GM21529 (cell line): Measurements from ENCODE around the gene SP9.

ENCODE experiments used
- ATAC-seq: cut with Tn5 transposase; IDR thresholded peaks from one replicate; pipeline ENCODE4 v1.9.1; 2021; ENCODE audit not compliant: unreplicated experiment

Gene SP9

DNA sequence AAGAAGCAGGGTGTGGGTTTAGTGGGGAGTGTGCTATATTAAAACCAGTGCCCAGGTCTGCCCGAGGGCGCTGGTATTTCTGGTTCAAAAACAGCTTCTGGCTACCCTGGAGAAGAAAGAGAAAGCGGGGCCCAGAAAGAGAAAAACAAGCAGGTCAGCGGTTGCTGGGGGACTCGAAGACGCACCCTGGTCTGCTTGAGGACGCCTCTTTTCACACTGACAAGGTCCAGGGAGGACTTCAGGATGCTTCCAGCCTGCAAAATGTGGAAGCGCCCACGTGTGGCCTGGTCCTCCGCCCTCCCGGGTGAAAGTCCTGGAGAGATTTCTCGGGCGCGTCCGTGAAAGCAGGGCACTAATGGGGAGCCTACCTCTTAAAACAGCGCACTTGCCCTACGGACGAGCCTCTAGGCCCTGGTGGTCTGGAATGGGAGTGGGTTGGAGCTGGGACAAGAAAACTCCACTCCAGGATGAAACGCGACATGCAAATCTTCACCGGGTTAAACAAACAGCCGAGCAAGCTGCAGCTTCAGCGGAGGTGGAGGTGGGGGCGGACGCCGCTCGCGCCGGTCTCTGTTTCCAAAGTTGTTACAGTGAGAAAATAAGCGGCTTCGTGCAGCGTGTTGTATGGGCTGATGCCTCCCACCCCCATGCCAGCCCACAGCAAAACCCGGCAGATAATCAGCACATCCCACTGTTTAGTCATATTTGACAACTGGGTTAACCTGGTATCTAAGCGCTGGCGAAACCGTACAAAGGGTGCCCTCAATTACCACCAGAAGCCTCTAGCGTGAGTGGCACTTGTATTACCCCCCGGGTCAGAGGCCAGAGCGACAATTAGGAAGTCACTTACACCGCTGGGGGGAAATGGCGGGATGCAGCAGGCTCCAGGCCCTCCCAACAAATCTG lies 1.1 kb upstream of the SP9 start:
- ATAC-seq, result no peak

DNA sequence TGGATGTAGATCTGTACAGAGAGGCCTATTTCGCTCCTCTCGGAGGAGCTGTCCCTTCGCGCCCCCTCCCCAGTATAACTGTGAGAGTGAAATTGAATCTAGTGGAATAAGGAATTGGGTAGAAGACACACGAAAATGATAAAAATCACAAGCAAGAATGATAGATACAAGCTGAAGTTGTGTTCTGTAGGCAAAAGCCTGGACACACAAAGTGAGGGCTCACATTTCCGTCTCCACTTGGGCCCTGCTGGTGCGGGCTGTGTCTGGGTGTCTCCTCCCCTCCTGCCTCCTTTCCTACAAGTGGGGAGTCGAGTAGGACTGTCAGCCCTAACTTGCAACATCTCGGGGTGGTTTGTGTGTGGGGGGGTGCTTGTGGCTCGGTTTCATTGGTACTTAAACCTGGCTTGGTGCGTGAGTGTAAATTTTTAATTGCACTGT lies 457 bp upstream of the SP9 start:
- no peak for ATAC-seq

DNA sequence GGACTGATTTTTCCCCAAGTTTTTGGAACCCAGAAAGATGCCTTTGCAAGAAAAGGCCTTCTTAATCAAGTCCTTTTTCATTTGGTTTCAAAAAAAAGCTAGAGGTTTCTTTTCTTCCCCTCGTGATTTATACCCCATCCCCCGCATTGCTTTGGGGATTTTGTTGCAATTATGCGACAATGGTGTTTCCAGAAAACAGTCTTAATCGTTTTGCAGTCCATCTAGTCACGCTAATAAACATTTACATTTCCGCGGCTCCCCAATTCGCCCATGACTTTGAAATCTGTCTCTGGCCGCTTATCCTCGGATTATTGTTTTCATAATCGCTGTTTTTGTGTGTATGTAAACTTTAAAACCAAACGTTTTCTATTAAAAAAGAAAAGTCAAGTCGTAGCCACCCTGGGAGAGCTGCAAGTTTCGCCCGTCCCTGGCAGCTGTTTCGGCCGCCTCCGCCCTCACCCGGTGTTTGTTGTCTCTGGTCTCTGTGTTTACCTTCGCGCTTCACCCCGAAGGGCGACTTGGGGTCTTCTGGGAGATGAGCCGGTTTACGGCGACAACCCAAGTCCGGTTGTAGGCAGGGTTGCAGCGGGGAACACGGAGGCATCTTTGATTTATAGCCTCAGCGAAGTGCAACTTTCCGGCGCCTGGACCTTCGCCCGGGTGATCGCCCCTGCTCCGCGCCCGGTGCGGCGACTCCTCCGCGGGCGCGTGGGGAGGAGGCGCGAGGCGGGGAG lies 667 bp downstream of the SP9 start:
- ATAC-seq, result no peak

DNA sequence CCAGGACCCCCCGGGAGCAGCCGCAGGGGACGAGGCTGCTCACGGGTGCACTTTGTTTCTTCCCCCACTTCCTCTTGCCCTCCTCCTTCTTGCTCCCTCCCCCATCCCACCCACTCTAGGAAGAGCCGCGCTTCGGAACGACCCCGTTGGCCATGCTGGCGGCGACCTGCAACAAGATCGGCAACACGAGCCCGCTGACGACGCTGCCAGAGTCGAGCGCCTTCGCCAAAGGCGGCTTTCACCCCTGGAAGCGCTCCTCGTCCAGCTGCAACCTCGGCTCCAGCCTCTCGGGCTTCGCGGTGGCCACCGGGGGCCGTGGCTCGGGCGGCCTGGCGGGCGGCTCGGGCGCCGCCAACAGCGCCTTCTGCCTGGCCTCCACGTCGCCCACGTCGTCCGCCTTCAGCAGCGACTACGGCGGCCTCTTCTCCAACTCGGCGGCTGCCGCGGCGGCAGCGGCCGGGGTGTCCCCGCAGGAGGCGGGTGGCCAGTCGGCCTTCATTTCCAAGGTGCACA lies 1.3 kb downstream of the SP9 start:
- ATAC-seq, result peak; percentile 13

DNA sequence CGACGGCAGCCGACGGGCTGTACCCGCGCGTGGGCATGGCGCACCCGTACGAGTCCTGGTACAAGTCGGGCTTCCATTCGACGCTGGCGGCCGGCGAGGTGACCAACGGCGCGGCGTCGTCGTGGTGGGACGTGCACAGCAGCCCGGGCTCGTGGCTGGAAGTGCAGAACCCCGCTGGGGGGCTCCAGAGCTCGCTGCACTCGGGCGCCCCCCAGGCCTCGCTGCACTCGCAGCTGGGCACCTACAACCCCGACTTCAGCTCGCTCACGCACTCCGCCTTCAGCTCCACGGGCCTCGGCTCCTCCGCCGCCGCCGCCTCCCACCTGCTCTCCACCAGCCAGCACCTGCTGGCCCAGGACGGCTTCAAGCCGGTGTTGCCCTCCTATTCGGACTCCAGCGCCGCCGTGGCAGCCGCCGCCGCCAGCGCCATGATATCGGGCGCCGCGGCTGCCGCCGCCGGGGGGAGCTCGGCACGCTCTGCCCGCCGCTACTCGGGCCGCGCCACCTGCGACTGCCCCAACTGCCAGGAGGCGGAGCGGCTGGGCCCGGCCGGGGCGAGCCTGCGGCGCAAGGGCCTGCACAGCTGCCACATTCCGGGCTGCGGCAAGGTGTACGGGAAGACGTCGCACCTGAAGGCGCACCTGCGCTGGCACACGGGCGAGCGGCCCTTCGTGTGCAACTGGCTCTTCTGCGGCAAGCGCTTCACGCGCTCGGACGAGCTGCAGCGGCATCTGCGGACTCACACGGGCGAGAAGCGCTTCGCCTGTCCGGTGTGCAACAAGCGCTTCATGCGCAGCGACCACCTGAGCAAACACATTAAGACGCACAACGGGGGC lies 2.0 kb downstream of the SP9 start:
- ATAC-seq, result peak; percentile 45

DNA sequence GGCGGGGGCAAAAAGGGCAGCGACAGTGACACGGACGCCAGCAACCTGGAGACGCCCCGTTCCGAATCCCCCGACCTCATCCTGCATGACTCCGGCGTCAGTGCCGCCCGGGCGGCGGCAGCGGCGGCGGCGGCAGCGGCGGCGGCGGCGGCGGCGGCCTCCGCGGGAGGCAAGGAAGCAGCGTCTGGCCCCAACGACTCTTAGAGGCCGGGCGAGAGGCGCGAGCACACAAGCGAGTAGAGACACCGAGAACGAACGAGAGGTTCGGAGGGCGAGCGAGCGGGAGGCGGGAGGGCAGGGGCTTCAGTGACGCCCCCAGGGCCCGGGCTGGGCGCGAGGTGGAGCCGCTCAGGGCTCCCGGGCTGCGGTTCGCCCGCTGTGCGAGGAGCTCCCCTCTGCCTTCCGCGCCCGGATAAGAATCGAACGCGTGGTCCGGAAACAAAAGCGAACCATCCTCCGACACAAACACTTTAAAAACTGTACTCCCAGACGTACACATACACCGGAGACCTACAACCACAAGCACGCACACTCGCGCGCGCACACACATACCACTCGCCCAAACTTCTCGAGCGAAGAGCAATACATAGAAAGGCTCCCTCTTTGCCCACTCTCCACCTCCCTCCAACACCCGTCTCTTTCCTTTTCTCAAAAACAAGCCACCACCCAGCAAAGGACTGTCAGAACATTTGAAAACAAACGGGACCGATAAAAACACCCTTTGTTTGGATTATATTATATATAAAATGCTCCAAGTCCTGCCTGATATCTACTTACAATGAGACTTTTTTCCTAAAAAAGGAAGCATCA lies 2.8 kb downstream of the SP9 start:
- peak; percentile 18 for ATAC-seq

DNA sequence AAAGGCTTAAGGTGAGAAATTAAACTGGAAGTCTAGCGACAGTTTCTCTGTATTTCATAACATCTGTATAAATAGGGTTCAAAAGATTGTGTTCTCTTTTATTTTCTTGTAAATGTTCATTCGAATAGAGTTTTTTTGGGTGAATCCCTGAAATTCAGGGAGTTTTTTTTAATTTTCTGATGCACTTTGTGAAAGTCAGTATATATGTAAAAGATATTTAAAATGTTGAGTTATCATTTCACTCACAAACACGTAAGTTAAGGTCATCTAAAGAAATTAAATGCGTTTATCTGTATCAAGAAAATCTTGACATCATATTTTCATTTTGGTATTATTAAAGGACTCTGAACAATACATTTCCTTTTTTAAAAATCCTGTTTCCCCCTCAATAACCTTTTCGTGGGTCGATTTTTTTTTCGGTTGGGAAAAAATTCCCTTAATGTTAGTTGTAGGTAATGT lies 3.4 kb downstream of the SP9 start:
- ATAC-seq, result no peak

DNA sequence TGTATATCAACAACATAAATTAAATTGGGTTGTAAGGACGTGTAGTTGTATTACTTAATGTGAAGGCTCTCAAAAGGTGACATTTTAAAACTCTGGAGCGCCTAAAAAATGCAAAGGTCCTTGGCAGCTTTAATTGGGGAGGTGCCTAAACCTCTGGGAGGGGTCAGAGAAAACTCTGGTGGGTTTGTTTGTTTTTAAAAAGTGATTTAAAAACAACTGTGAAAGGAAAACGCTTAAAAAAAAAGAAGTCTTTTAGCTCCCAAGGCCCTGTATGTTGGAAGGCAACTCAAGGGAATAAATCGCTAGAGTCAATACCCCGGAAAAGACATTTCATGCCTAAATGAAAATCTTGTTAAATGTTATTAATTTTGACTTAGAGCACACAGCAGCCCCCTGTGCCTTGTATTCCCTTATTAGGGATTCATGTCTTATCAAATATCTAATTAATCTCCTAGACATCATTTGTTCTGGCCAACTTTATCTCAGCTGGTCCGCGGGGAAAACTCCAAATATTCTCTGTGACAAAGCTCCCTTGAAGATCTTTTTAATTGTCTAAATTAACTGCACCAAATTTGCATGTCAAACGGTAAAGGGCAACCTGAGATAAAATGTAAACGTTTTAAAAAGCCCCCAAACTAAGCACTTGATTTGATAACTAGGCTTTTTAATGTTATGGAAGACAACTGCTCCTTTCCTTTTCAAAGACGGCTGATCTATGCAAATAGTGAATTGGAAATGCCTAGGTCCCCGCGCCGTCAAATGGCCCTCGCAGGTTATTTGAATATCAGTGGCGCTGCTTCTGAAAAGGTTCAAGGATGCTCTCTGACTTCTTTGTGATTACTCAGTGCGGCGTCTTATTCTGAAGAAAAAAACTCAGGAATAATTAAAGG lies 4.2 kb downstream of the SP9 start:
- no peak for ATAC-seq

DNA sequence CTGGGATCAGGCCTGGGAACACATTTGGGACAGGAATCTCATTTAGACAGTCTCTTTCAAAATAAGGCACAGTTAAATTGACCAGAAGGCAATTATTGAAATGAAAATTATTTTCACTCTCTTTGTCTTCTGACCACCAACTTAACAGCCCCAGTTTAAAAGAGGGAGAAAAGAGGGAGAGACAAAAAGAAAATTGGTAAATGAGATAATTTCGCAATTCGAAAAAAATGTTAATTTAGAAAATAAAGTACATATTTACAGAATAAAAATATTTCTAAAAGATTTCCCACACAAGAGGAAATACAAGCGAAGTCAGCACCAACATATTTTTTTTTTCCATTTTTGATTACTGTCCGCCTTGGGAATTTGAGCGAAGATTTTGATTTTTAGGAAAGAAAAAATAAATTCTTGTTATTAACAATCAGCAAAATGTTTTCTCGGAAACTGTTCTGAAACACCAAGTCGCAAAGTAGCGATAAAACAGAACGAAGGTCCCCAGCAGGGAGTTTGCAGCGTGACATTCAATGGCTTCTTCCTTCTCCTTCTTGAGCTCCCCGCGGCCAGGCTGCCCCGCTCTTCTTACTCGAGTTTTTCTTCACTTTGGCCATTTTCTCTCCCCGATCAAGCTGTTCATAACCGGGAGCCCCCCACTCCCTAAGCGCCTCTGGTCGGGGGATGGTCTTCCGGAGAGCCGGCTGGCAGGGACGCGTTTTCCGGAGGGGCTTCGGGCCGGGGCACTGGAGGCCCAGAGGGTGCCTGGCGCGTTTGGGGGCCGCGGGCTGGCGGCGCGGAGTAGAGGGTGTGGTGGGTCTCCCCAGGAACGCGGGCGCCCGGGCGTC lies 5.0 kb downstream of the SP9 start:
- ATAC-seq, result no peak

DNA sequence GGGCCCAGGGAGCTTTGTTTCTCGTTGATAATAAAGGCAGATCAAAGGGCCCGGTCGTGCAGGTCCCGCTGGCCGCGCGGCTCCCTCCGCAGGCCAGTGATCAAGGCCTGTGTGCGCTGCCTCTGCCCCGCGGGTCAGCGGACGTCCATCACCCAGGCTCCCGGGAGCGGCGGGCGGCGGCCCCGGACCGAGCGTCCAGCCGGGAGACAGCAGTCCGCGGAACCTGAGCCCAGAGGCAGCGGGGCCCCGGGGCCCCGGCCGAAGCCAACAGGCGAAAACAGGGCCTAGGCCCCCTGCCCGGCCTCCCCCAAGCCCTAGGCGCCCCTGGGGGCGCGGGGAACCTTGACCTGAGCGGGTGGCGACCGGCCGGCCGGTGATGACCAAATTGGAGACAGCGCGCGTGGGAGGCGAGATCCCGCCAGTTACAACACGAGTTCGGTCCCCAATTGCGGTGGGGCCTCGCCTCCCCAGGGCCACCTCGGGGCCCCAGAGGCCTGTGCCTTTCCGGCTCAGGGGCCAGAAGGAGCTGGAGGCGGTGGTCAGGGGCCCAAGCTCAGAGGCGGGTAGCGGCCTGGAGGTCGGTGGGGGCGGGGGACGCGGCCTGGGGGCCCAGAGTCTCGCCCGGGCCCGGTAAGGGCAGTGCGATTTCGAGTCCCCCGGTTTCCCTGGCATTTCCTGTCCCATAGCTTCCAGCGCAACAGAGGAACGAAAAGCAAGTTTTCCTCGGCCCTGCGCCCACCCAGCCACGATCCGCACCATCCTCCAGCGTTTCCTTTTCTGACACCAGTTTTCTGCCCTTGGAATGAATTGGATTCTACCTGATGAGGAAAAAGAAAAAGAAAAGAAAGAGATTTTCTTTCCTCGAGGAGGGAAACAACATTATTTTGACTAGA lies 5.9 kb downstream of the SP9 start:
- ATAC-seq, result no peak

DNA sequence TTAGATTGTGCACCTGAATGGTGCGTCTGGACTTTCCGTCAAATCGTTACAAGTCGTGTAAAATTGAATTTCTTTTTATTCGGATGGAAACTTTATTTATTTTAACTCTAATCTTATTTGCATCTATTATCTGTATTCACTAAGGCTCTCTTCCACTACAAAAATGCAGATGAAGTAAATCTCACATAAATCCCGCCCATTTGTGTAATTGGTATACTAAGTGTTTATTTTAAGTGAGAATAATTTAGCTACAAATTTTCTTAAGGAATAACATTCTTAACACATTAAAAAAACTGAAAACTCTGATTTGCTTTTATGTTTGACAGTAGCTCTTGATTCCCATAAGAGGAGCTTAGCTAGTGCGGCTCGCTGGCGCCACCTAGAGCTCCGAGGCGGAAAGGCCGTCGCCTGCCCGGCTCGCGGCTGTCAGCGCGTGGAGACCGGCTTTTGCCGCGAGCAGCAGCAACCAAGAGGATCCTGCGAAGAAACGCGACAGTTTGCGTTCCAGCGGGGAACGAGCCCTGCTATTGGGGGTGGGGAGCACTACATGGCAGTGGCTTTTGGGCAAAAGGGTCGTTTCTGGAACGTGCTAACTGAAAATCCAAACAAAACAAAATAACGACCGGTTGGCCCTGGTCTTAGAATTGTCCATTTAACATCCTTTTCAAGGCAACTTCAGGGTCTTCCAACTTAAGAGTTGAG lies 6.7 kb downstream of the SP9 start:
- ATAC-seq, result peak; percentile 44

DNA sequence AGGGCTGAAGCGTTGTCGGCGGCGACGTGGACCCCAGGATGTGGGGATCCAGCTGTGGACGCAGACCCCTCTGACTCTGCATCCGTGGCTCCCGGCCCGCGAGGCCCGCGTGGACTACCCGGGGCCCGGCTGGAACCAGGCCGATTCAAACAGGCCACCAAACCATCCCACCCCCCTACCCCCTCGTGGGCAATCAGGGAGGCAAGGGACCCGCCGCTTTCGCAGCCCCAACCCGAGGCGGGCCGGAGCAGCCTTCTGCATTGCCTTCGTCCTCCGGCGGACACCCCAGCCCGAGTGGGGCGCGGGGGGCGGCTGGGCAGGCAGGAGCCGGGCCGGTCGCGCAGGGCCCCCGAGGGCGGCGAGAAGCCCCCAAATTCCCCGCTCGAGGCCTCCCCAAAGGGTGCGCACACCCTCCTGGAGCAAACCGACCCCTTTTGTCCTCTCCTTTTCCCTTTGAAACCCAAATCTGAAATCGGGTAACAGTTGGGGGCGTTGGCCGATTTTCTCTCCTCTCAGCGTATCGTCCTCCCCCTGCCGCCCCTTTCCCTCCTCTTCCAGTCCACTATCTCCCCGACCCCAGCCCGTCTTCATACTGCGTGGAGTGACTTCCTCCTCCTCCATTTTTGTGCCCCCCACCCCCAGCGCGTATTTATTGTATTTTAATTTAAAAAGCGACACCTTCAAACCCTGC lies 7.4 kb downstream of the SP9 start:
- no peak for ATAC-seq

DNA sequence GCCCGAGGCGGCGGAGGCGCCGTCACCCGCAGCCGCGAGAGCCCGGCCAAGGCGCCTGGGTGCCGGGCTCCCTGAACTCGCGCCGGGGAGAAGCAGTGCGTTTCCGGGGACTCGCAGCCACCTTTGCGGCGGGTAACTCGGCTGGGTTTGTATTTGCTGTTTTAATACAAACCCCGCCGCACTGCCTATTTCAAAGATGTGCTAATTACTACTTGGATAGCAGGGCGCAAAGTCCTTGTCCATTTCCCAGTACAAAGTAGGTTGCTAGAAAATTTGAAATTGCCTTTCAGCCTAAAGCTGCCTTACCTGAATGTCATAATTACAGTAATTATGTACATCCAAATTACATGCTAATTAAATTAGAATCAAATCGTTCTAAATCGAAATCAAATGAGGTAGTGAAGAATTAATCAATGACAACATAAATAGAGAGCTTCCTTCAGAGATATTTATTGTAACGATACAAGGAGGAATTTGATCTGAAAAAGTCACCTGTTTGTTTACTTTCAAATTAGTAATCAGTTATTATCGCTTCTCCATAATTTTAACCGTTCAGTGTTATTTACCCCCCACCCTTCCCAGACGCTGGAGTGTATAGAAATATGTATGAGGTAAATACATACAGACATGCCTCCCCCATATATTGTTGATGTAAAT lies 8.1 kb downstream of the SP9 start:
- ATAC-seq, result no peak

DNA sequence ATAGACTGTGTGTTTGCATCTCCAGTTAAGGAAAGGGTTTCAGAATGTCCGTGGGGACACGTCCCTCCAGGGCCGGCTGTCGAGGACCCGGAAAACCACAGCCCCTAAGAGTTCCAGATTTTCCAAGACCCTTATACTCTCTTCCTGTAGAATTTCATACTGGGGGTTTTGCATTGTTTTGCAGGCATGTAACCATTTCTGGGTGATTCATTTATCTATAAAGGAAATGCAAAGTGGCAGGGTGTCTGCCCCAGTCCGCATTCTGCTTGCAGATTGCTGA lies 8.5 kb downstream of the SP9 start:
- ATAC-seq, result no peak

DNA sequence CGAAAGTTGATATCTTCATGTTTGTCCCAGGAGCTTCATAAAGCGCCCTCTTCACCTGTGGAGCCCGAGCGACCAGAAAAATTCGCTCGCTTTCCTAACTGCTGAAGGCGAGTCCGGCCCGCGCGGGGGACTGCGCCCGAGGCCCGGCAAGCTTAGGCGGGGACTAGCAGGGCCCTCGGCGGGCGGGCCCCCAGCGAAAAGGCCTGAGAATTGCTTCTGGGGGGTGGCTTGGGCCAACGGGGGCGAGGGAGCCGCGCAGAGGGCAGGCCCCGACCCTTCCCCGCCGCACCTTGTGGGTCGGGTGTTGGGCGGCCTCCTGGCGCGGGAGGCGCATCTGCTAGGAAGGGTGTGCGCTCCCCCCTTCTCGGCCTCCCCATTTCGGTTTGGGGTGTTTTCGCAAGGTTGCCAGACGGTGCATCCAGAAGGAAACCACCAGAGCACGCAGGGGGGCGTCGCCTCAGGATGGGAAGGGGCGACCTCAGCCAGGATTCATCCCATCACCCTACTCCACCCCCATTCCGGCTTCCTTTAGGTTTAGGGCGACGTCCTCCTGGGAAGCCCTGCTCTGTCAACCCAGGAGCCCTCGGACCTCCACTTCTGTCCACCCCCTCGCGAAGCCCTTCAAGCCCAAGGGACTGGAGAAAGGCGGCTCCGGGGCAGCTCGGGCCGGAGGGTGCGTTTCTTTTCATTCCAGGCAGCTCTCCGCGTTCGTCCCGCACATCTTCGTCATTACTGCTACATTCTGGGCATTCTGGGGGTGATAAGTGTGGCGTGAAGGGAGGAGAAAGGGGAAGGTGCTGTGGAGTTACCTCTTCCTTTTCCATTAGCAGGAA lies 9.1 kb downstream of the SP9 start:
- ATAC-seq, result no peak
